Embryonic facial prominence (tissue), 1 donor: Measurements from ENCODE around the gene UBR1.
A peak's percentile ranks its signal among the peaks of the same experiment; 100 is the strongest.
"Not testable (repeated sequence)": the region's sequence is repeated elsewhere in the genome, so short reads cannot be mapped to it uniquely, and the experiment has no call there.

Experiments
- DNase-seq: peaks from one replicate; pipeline ENCODE4 v3.0.0-alpha.2; 2016; ENCODE audit errors: extremely low spot score

Gene UBR1

GRCh38 chr15:42974202-42974862 lies 131.5 kb downstream of the UBR1 start:
- no peak for DNase-seq

GRCh38 chr15:42973114-42973513 lies 132.7 kb downstream of the UBR1 start:
- DNase-seq, result no peak

- DNase-seq, result no peak
Observed at GRCh38 chr15:42971830-42972229, 134.0 kb downstream of the UBR1 start.

DNA sequence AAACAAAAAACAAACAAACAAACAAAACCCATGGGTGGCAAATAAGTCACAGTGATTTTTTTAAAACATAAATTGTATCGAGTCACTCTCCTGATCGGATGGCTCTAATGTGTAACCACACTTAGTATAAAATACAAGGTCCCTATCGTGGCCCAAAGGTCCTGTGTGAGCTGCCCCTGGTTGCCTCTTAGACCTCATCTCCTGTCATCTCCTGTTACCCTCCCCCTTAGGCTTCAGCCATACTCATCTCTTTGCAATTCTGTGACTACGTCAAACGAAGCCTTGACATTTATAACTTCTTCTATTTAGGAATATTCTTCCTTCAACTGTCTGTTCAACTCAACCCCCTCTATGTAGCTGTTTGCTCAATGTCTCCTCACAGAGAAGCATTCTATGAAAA lies 141.4 kb downstream of the UBR1 start:
- DNase-seq, result no peak

- DNase-seq, result no peak
Observed at GRCh38 chr15:42955518-42955917, 150.3 kb downstream of the UBR1 start.

GRCh38 chr15:42954291-42954690 lies 151.5 kb downstream of the UBR1 start:
- no peak for DNase-seq

GRCh38 chr15:42948898-42949297 lies 156.9 kb downstream of the UBR1 start:
- not testable (repeated sequence) for DNase-seq

GRCh38 chr15:42940527-42940926 lies 165.3 kb downstream of the UBR1 start:
- no peak for DNase-seq

DNA sequence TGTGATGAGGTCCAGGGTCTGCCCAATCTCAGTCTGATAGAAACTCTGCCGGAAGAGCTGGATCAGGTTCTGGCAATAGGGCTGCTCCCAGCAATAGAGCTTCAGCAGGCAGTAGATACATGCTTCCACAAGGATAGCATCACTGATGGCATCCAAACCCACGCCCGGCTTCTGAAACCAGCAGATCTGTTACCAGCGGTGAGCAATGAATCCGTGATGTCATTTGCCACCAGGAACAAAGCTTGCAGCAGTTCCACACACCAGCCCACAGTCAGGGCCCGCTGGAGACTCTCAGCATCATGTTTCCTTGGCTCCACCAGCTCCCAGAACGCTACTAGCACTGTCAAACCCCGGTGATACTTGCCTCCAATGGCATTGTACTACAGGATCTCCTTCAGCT lies 166.0 kb downstream of the UBR1 start:
- no peak for DNase-seq

- DNase-seq, result no peak
Observed at GRCh38 chr15:42937143-42937542, 168.7 kb downstream of the UBR1 start.

GRCh38 chr15:42933886-42934667 lies 171.8 kb downstream of the UBR1 start:
- DNase-seq, result no peak

DNA sequence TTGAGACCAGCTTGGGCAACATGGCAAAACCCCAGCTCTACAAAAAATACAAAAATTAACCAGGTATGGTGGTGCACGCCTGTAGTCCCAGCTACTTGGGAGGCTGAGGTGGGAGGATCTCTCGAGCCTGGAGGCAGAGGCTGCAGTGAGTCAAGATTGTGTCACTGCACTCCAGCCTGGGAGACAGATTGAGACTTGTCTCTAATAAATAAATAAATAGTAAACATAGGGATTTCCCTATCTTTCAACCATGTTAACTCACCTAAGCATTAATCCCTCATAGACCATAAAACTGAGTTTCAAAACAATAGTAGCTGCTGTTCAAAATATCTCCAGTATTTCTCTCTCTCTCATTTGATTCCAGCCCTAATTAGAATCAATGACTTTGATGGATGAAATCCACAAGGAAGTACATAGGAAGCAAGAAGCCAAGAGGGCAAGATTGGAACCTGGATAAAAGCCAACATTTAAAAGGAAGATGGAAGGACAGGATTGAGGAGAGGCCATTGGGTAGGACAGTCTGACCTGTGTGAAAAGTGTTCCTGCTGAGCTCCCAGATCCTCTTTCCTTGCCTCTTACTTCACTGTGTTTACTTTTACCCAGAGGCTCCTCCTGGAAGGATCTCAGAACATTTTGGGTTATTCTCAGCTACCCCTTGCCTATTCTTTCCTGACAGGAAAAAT lies 172.9 kb downstream of the UBR1 start:
- no peak for DNase-seq

DNA sequence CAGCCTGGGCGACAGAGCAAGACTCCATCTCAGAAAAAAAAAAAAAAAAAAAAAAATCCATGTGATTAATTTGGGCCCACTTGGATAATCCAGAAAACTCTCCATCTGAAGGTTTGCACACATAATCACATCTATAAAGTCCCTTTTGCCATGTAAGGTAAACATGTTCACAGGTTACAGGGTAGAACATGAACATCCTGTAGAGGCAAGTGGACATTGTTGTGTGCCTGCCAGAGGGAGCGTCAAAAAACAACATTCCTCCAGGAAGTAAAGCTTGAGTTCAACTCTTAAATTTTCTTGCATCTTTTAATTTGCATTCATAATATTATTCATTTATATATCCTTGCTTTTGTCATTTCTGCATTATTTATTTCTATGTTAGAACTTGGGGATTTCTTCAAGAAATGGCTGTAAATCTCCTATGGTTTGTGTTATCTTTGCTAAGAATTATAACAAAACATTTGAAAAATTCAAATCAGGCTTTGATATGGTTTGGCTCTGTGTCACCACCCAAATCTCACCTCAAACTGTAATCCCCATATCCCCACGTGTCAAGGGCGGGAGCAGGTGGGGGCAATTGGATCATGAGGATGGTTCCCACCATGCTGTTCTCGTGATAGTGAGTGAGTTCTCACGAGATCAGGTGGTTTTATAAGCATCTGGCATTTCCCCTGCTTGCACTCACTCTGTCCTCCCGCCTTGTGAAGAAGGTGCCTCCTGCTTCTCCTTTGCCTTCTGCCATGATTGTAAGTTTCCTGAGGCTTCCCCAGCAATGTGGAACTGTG lies 173.9 kb downstream of the UBR1 start:
- no peak for DNase-seq

DNA sequence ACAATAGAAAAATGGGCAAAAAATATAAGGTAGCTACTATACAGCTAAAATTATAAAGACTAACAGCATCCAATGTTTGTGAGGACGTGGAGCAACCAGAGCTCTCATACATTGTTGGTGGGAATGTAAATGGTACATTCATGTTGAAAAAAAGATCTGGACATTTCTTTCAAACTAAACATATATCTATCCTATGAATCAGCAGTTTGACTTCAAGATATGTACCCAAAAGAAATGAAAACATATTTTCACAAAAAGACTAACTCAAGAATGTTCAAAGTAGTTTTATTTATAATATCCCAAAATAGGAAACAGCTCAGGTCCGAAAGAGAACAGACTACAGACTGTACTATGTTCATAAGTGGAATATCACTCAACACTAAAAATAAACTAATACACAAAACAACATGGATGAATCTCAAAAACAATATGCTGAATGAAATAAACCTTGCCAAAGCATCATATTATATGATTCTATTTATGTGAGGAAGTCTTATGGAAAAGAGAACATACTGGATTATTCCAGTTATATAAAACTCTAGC lies 176.5 kb downstream of the UBR1 start:
- no peak for DNase-seq

DNA sequence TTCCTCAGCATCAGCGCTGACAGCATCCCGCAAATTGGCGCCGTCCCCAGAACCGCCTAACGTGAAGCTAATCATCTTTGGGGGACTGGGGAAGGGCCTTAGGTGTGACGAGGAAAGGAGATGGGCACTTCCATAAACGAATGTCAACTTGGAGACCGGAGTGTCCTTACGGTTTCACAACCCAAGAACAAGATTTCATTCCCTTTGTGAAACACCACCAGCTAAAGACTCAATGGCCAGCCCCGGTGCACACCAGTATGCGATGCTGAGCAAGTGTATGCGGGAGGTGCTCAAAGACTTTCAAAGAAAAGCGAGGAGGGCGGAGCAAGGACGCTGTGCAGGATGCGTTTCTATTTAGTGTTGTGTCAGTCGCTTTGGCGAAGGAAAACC lies 184.5 kb downstream of the UBR1 start:
- DNase-seq, result peak; percentile 13

DNA sequence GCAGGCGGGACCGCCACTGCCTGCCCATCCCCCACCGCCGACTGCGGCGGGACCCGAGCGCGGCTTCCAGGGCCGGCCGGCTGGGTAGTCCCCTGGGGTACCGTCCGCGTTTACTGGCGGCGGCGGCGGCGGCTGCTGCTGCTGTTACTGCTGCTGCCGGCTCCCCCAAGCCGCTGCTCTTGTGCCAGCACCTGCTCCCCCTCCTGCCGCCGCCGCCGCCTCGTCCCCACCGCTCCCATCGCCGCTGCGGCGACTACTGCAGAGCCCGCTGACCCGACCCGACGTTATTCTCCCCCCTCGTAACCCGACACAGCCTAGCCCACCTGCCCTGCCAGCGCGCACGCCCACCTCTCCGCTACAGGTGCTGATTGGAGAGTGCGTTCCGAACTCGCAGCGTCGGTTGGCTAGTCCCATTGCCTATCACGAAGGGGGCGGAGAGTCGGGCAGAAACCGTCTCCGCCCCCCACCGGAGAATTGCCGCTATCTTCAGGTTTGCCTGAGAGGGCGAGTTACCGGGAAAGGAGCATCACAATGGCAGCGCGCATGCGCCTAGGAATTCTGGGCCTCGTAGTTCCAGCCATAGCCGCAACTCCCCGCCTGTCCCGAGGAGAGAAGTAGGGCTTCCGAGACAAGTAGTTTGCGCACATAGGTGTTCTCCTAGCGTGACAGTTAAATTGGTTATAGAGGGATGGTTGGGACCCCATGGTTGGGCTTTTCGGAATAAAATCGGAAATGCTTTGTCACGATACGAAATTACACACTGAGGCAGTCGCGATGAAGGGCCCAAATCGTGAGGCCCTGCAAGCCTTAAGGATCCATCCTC lies 185.1 kb downstream of the UBR1 start, which contains the start of gene TTBK2:
Gene TTBK2, minus strand, starts transcription at position 260 of the 823 bp plus-strand sequence. CDS start 42,161 bp downstream, outside the sequence.
- peak; percentile 97 for DNase-seq

DNA sequence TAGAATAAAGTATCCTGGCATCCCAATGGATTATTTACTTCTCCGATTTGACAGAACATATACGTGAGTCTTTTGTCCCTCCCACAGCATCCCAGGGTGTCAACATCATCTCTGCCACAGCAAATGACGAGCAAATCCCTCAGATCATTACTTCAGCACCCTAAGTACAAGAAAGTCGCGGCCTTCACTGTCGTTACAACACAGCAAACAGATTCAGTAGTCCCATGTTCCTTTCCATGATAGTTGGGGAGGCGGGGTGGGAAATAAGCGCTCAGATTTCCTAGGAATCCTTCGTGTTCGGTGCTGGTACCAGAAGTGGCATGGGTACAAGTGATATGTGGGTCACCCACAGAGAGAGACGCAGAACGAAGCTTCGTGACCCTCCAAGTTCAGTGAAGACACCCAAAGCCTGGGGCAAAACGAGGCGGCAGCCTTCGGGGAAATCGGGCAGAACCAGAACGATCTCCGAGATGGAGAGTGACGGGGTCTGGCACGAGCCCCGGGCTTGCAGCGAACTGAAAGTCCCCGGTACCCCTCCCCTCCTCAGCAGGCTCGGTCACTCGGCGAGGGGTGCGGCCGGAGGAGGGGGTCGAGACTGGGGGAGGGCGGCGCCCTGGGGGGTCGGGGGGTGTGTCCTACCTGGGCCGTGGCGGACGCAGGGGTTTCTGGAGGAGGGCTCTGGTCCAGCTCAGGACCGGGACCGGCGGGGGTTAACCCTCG lies 185.9 kb downstream of the UBR1 start:
- peak; percentile 20 for DNase-seq

DNA sequence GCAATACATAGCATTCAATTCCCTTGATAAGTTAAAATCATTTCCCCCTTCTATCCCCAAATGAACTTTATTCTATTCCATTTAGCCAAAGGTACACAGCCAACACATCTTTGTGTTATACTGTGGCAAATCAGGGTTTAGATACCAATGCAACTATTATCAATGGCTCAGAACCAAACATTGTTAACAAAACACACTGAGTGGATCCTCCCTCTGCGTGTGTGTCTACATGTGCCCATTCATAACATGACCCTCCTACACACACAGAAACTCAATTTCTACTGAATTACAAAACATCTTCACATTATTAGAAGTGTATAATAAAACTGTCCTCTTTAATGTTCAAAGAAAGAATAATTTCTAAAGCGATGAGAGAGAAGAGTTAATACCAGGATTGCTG lies 186.5 kb downstream of the UBR1 start:
- DNase-seq, result no peak

DNA sequence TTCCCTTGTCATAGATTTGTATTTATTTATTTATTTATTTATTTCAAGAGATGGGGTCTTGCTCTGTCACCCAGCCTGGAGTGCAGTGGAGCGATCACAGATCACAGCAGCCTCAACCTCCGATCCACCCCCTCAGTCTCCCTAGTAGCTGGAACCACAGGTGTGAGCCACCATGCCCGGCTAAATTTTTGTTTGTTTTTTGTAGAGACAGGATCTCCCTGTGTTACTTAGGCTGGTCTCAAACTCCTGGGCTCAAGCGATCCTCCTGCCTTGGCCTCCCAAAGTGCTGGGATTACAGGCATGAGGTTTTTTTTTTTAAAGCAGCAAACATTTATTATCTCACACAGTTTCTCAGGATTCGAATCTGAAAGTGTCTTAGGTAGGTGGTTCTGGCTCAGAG lies 187.8 kb downstream of the UBR1 start:
- DNase-seq, result no peak
